Ascending aorta (tissue), 2 donors: Measurements from ENCODE around the gene SAV1. TPM values are rescaled to one million over a fixed set of nuclear protein-coding genes. Genes with fewer than 3 reads are reported as not detected.

Experiments used
- DNase-seq, 2 donors: peaks; one replicate each; pipeline ENCODE4 v3.0.0-alpha.2; 2019; ENCODE audit warnings: low spot score in 2 of 2
- H3K27ac ChIP-seq, 2 donors: fragments of 200-600 bp; sonication (generic); one replicate each; pipeline ENCODE4 v1.5.1; 2016 to 2017; ENCODE audit warnings: mild to moderate bottlenecking in 1 of 2
- H3K27me3 ChIP-seq: fragments of 200-600 bp; sonication (generic); one replicate; pipeline ENCODE4 v1.5.1; 2017
- H3K36me3 ChIP-seq, 2 donors: fragments of 200-600 bp; sonication (generic); one replicate each; pipeline ENCODE4 v1.5.1; 2016
- H3K4me1 ChIP-seq, 2 donors: fragments of 200-600 bp; sonication (generic); one replicate each; pipeline ENCODE4 v1.5.1; 2016 to 2017; ENCODE audit warnings: mild to moderate bottlenecking in 1 of 2
- H3K4me3 ChIP-seq, 2 donors: fragments of 200-600 bp; sonication (generic); one replicate each; pipeline ENCODE4 v1.5.1; 2016 to 2017; ENCODE audit warnings: mild to moderate bottlenecking in 1 of 2
- H3K9me3 ChIP-seq, 2 donors: fragments of 200-600 bp; sonication (generic); one replicate each; pipeline ENCODE4 v1.5.1; 2016
- intact Hi-C: fragments of 100-400 bp; cut with DNase I; formaldehyde crosslinking; loops from one replicate; pipeline ENCODE4 v1.15.1; 2023
- total RNA-seq: library from RNA; depleted of rRNA; stranded (reverse); fragments of >200 nt; gene quantifications from one replicate; pipeline ENCODE4 v1.1.0, GENCODE V29; 2016
- TF ChIP-seq, protein P1 (sequence below), 3 experiments: fragments of 200-600 bp in 2 of 3; fragments of 450-650 bp in 1 of 3; sonication (generic) in 2 of 3; IDR thresholded peaks; one replicate each; pipeline ENCODE4 v1.5.1; 2016 to 2019; ENCODE audit warnings: antibody characterized with exemption in 3 of 3, mild to moderate bottlenecking in 1 of 3, moderate library complexity in 1 of 3

The SAV1 gene
- 61.7 TPM for total RNA-seq

DNA sequence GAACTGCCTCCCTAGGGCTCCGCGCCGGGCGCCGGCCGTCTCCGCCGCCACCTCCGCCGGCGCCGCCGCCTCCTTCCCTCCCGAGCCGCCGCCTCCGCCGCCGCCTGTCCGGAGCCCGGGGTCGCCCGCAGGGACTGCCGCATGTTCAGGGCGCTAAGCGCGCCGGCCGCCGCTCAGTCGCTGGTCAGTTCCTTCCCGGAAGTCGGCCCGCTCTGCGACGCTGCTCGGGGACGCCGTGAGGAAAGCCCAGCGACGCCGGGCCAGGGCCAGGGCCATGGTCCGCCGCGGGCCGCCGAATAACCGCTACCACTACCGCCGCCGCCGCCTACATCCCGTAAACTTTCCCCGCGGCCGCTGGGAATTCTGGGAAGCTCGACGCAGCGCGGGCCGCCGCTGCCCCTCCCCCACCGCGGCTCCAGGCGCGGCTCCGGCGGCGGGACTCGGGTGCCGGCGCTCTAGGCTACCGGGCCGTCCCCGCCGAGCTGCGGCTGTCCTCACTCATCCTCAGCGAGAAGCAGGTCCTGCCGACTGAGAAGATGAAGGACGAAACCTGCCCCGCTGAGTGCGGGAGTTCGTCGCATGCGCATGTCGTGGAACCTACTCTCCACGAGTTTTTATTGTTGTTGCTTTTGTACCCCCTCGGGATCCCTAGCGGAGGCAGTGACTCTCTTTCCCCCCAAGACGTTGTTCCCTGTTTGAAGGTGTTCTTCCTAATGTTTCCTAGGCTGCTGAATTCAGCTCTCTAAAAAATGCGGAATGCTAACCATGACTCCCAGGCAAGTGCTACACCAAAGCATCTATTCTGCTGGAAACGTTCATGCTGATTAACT is at the start of gene SAV1:
SAV1 (minus strand) TSS at position 311 of the 830 bp plus-strand sequence. CDS start 339 bp downstream, outside the sequence.
- peak in 1 of 2 donors; percentile 89 for DNase-seq
- peaks cover 4 to 15% of the 10 kb centered on the region in 2 donors for H3K4me1 ChIP-seq
- H3K27me3 ChIP-seq, result no peaks in the 10 kb centered on the region
- peak within 1 kb of the TSS; percentile 86 to 96 for H3K4me3 ChIP-seq
- no peaks in the 10 kb centered on the region for H3K9me3 ChIP-seq
- TF ChIP-seq, protein P1, sequence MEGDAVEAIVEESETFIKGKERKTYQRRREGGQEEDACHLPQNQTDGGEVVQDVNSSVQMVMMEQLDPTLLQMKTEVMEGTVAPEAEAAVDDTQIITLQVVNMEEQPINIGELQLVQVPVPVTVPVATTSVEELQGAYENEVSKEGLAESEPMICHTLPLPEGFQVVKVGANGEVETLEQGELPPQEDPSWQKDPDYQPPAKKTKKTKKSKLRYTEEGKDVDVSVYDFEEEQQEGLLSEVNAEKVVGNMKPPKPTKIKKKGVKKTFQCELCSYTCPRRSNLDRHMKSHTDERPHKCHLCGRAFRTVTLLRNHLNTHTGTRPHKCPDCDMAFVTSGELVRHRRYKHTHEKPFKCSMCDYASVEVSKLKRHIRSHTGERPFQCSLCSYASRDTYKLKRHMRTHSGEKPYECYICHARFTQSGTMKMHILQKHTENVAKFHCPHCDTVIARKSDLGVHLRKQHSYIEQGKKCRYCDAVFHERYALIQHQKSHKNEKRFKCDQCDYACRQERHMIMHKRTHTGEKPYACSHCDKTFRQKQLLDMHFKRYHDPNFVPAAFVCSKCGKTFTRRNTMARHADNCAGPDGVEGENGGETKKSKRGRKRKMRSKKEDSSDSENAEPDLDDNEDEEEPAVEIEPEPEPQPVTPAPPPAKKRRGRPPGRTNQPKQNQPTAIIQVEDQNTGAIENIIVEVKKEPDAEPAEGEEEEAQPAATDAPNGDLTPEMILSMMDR (IDR thresholded peaks at IDR 0.05), result no peak
- no peaks in the 10 kb centered on the region for H3K36me3 ChIP-seq
- peak within 1 kb of the TSS; percentile 99 for H3K27ac ChIP-seq
- intact Hi-C loops, result loop anchor here (2.0 to 10.0 kb wide), 7 partner anchors 89 to 901 kb away; partner anchors contain the start of genes ATL1, DMAC2L, KLHDC2 and L2HGDH

GRCh38 chr14:50717811-50718210 is 49.7 kb upstream of the SAV1 start:
- intact Hi-C loops, result loop anchor here (5.0 kb wide), 1 partner anchor 96 kb away; no protein-coding TSS in a partner anchor
- DNase-seq, result no peak
- Histone ChIP-seq H3K27ac (no peak overlapping the region), H3K27me3 (no peaks in the 10 kb centered on the region), H3K4me1 (no peaks in the 10 kb centered on the region), H3K4me3 (no peak overlapping the region), H3K9me3 (no peaks in the 10 kb centered on the region), H3K36me3 (peaks cover 4 to 6% of the 10 kb centered on the region in 2 donors)
- TF ChIP-seq, protein P1 (IDR thresholded peaks at IDR 0.05), result no peak

DNA sequence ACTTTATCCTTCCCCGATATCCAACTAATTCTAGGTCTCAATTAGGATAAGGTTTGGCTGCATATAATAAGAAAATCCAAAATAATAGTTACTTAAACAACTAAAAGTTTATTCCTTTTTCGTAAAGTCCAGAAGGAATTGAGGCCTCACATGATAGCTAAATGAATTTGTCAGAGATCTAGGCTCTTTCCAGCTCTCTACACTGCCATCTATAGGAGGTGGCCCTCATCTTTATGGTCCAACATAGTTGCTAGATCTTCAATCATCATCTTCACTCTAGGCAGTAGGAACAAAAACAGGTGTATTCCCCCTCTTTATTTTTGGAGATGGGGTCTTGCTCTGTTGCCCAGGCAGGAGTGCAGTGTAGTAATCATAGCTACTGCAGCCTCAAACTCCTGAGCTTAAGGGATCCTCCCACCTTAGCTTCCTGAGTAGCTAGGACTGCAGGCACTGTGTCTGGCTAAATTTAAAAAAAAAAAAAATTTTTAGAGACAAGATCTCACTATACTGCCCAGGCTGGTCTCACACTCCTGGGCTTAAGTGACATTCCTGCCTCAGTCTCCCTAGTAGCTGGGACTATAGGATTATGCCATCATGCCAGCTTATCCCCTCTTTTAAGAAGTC is 46.5 kb upstream of the SAV1 start:
- Histone ChIP-seq H3K27ac (no peak overlapping the region), H3K36me3 (no peaks in the 10 kb centered on the region), H3K4me1 (no peaks in the 10 kb centered on the region), H3K27me3 (no peaks in the 10 kb centered on the region), H3K9me3 (no peaks in the 10 kb centered on the region), H3K4me3 (no peak overlapping the region)
- intact Hi-C loops, result loop anchor here (1.0 to 5.0 kb wide), 2 partner anchors 92 to 114 kb away; no protein-coding TSS in a partner anchor
- no peak for DNase-seq
- TF ChIP-seq, protein P1 (IDR thresholded peaks at IDR 0.05), result peak in 2 of 3 experiments; percentile 37 to 45

- intact Hi-C loops, result no loop called here
- no peak overlapping the region for H3K27ac ChIP-seq
Measured at GRCh38 chr14:50711043-50711442, 42.9 kb upstream of the SAV1 start.

DNA sequence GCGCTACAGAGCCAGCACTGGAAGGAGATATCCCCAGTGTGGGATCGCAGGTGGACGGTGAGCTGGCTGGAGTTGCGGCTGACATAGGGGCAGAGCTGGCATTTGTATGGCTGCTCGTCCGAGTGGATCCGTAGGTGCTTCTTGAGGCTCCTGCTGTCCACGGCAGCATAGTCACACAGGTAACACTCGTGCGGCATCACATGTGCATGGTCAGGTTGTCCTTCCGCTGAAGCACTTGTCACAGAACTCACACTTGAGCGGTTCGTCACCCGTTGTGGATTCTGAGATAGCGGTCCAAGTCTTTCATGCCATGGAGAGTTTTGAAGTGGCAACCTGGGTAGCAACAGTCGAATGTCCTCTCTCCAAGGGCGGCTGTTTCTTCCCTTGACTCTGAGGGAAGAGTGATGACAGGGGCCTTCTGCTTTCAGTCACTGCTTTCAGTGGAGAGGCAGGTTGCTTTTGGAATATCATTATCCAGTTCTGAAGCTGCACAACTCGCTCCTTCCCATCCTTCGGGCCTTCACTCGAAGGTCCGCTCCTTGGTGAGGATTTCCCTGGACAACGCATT is 37.0 kb upstream of the SAV1 start:
- Histone ChIP-seq H3K36me3 (no peaks in the 10 kb centered on the region), H3K27ac (no peak overlapping the region), H3K9me3 (no peaks in the 10 kb centered on the region), H3K27me3 (no peaks in the 10 kb centered on the region), H3K4me1 (no peaks in the 10 kb centered on the region), H3K4me3 (no peak overlapping the region)
- no peak for DNase-seq
- intact Hi-C loops, result no loop called here
- TF ChIP-seq, protein P1 (IDR thresholded peaks at IDR 0.05), result no peak

More at GRCh38 chr14:50711043-50711442, 42.9 kb upstream of the SAV1 start:
- TF ChIP-seq, protein P1 (IDR thresholded peaks at IDR 0.05), result no peak
- Histone ChIP-seq H3K4me3 (no peak overlapping the region), H3K36me3 (no peaks in the 10 kb centered on the region), H3K9me3 (no peaks in the 10 kb centered on the region), H3K4me1 (no peaks in the 10 kb centered on the region), H3K27me3 (no peaks in the 10 kb centered on the region)
- no peak for DNase-seq
